PFSK-1 (cell line): Measurements from ENCODE around the gene RHBDD1. TPM values are rescaled to one million over a fixed set of nuclear protein-coding genes. Genes with fewer than 3 reads are reported as not detected.

Experiments
- FOXP2 ChIP-seq: optimal IDR thresholded peaks from 2 replicates; pipeline ENCODE3; 2011; ENCODE audit warnings: borderline replicate concordance, control low read depth, inconsistent platforms; ENCODE audit not compliant: insufficient read depth; ENCODE audit errors: extremely low read length, extremely low read depth
- POLR2AphosphoS5 ChIP-seq: IDR thresholded peaks from 2 replicates; pipeline ENCODE4 v1.6.1; 2012; ENCODE audit warnings: low read depth, mild to moderate bottlenecking, control low read depth, low read length, moderate library complexity
- SIN3A ChIP-seq: IDR thresholded peaks from 2 replicates; pipeline ENCODE4 v1.6.1; 2012; ENCODE audit warnings: mild to moderate bottlenecking, low read length, moderate library complexity, borderline replicate concordance; ENCODE audit not compliant: insufficient read depth
- TAF1 ChIP-seq: IDR thresholded peaks from 2 replicates; pipeline ENCODE4 v1.6.1; 2012; ENCODE audit warnings: low read length, control low read depth, borderline replicate concordance; ENCODE audit not compliant: insufficient read depth
- polyA plus RNA-seq: library from polyadenylated mRNA; unstranded; fragments of >200 nt; gene quantifications from one replicate; pipeline ENCODE4 v1.2.1, GENCODE V29; 2012; ENCODE audit warnings: low read depth, missing spikeins; ENCODE audit not compliant: insufficient read length
- TF ChIP-seq, protein P1 (sequence below), 2 experiments: IDR thresholded peaks; 2 replicates each; pipeline versions ENCODE4 v1.6.1 to v1.8.0; 2011 to 2012; ENCODE audit warnings: low read depth in 2 of 2, low read length in 2 of 2, control low read depth in 1 of 2, inconsistent platforms in 1 of 2, mild to moderate bottlenecking in 1 of 2, moderate library complexity in 1 of 2; ENCODE audit not compliant: insufficient read depth in 1 of 2

The RHBDD1 gene
- polyA plus RNA-seq, result 5.8 TPM

DNA sequence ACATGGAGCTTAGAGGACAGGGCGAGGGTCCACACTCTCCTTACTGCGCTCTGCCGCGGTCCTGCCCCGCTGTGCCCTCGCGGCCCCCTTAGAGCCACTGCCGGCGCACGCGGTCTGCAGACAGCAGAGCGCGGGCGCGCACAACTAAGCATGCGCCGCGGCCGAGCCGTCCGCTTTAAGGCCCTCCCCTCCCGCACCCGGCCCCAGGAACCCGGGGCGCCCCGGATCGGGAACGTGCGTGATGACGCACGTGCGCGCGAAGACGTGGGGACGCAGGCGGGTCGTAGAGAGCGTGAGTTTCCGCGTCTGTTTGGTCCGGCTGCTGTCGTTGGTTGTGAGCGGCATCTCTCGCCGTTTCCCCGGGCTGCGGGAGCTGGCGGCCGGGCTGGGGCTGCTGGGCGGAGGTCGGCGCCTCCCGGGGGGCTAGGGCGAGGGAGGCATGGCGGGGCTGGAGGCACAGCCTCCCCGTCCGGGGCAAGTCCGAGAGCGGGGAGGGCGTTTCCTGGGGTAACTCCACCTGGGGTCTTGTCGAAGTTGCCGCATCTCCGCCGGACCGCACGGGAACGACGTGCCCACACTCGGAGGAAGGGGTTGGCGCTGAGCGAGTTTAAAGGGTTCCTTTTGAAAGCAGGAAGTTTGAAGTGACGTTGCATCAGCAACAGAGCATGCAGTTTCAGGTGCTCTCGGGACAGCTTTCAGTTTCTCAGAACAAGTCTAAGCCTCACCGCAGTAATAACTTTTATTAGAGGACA is at the start of gene RHBDD1:
Gene RHBDD1, plus strand, starts transcription at position 259 of the 752 bp plus-strand sequence. CDS start 28,640 bp downstream, outside the sequence.
- peak; percentile 88 for TF ChIP-seq POLR2AphosphoS5
- peak; percentile 71 for TF ChIP-seq FOXP2
- TF ChIP-seq SIN3A, result peak; percentile 54; the same call in 1 of the 2 replicates
- TF ChIP-seq, protein P1, sequence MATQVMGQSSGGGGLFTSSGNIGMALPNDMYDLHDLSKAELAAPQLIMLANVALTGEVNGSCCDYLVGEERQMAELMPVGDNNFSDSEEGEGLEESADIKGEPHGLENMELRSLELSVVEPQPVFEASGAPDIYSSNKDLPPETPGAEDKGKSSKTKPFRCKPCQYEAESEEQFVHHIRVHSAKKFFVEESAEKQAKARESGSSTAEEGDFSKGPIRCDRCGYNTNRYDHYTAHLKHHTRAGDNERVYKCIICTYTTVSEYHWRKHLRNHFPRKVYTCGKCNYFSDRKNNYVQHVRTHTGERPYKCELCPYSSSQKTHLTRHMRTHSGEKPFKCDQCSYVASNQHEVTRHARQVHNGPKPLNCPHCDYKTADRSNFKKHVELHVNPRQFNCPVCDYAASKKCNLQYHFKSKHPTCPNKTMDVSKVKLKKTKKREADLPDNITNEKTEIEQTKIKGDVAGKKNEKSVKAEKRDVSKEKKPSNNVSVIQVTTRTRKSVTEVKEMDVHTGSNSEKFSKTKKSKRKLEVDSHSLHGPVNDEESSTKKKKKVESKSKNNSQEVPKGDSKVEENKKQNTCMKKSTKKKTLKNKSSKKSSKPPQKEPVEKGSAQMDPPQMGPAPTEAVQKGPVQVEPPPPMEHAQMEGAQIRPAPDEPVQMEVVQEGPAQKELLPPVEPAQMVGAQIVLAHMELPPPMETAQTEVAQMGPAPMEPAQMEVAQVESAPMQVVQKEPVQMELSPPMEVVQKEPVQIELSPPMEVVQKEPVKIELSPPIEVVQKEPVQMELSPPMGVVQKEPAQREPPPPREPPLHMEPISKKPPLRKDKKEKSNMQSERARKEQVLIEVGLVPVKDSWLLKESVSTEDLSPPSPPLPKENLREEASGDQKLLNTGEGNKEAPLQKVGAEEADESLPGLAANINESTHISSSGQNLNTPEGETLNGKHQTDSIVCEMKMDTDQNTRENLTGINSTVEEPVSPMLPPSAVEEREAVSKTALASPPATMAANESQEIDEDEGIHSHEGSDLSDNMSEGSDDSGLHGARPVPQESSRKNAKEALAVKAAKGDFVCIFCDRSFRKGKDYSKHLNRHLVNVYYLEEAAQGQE (IDR thresholded peaks at IDR 0.05; ENCODE audit: insufficient read depth in 1 of 2, low read depth in 2 of 2, low read length in 2 of 2), result 0 out of 4 replicates have a peak, but pooled peaks of 1 of the 2 experiments have one; percentile 2
- peak; percentile 57; the same call in 1 of the 2 replicates for TF ChIP-seq TAF1

GRCh38 chr2:226788064-226788463 is 47.8 kb upstream of the RHBDD1 start:
- no peak for TF ChIP-seq SIN3A
- TF ChIP-seq, protein P1 (IDR thresholded peaks at IDR 0.05; ENCODE audit: insufficient read depth in 1 of 2, low read depth in 2 of 2, low read length in 2 of 2), result no peak
- no peak for TF ChIP-seq FOXP2
- no peak for TF ChIP-seq TAF1
- no peak for TF ChIP-seq POLR2AphosphoS5

DNA sequence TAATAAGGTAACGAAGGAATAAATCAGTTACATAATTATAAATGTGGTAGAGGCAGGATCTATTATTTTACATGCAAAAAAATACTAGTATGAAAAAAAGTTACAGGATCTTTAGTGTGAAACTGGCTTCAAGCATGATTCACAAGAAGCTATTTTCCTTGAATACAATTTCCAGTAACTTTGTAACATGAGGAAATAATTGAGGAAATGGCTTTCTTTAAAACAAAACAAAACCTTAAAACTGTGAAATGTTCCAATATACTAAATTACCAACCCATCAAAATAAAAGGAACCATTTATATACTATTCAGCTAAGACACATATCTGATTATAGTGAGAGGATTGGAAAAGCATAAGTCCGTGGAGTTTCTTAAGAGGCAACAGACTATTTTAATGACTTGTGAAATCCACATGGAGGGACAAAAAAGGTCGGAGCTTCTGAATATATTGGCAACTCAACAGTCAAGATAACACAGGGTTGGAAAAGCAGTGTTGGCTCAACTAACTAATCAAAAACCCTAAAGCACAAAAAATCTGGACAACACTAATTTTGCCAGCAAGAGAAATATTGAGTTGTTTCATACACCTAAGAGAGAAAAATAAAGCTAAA is 46.9 kb upstream of the RHBDD1 start:
- TF ChIP-seq FOXP2, result no peak
- no peak for TF ChIP-seq TAF1
- TF ChIP-seq, protein P1 (IDR thresholded peaks at IDR 0.05; ENCODE audit: insufficient read depth in 1 of 2, low read depth in 2 of 2, low read length in 2 of 2), result no peak
- no peak for TF ChIP-seq POLR2AphosphoS5
- TF ChIP-seq SIN3A, result no peak

DNA sequence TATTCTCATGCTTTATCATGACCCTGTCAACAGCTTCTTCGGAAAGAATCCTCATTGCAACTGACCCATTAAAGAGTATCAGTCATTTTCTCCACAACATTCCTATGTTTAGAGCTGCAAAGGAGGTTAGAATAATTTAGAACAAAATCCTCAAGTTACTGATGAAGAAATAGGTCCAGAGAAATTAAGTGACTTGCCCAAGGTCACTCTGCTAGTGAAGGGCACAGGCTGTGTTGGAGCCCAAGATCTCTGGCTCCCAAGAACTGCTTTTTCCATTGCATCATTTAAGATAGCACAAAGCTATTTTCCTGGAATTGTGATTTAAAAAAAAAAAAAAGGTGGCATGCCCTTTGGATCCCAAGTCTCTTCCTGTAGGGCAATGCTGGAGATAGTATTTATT is 45.8 kb upstream of the RHBDD1 start:
- no peak for TF ChIP-seq FOXP2
- TF ChIP-seq, protein P1 (IDR thresholded peaks at IDR 0.05; ENCODE audit: insufficient read depth in 1 of 2, low read depth in 2 of 2, low read length in 2 of 2), result no peak
- no peak for TF ChIP-seq TAF1
- TF ChIP-seq SIN3A, result no peak
- no peak for TF ChIP-seq POLR2AphosphoS5

DNA sequence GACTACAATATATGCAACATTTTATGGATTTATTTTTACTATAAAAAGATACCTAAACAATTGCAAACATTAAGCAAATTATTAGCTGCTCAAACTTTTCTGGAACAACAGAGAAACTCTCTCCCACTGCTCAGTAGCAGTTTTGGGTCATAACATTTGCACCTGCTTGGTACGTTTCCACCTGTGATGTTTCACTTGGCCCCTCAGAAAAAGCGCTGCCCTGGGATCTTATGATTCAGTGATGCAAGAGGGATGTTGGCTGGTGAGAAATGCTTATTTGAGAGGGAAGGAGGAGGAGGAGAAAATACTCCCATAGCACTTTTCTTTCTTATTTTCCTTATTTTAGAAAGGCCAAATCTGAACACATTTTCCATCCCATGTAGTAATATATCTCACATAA is 45.4 kb upstream of the RHBDD1 start:
- TF ChIP-seq, protein P1 (IDR thresholded peaks at IDR 0.05; ENCODE audit: insufficient read depth in 1 of 2, low read depth in 2 of 2, low read length in 2 of 2), result no peak
- TF ChIP-seq FOXP2, result no peak
- TF ChIP-seq TAF1, result no peak
- TF ChIP-seq POLR2AphosphoS5, result no peak
- TF ChIP-seq SIN3A, result no peak
